Keratinocyte (primary cell): Measurements from ENCODE around the gene BOC.

Experiments
- CTCF ChIP-seq, 3 experiments: IDR thresholded peaks in 1 of 3; conservative IDR thresholded peaks in 1 of 3; optimal IDR thresholded peaks in 1 of 3; 2 replicates in 2 of 3; 3 replicates in 1 of 3; pipeline versions ENCODE3 to v1.5.1; 2011; ENCODE audit warnings: low read length in 3 of 3, mild to moderate bottlenecking in 3 of 3, moderate library complexity in 2 of 3, control low read depth in 1 of 3, inconsistent platforms in 1 of 3; ENCODE audit not compliant: insufficient read depth in 2 of 3; ENCODE audit errors: extremely low read depth in 1 of 3
- EZH2 ChIP-seq: IDR thresholded peaks from one replicate; pipeline ENCODE4 v1.6.1; 2012; ENCODE audit warnings: inconsistent platforms, mild to moderate bottlenecking, low read length, moderate library complexity

GRCh38 chr3:113216393-113216792 lies 5.0 kb downstream of the BOC start:
- TF ChIP-seq CTCF (optimal IDR thresholded peaks at IDR 0.05 in 1 of 3, IDR thresholded peaks at IDR 0.05 in 1 of 3, conservative IDR thresholded peaks at IDR 0.05 in 1 of 3; ENCODE audit: extremely low read depth in 1 of 3, insufficient read depth in 2 of 3, low read length in 3 of 3) = no peak
- no peak for TF ChIP-seq EZH2
